ENCODE measurements around the gene RING1. TPM values are rescaled to one million over a fixed set of nuclear protein-coding genes. Genes with fewer than 3 reads are reported as not detected.

RING1 gene
- total RNA-seq, 1 donor from 2014 or later = 13.7 TPM

DNA sequence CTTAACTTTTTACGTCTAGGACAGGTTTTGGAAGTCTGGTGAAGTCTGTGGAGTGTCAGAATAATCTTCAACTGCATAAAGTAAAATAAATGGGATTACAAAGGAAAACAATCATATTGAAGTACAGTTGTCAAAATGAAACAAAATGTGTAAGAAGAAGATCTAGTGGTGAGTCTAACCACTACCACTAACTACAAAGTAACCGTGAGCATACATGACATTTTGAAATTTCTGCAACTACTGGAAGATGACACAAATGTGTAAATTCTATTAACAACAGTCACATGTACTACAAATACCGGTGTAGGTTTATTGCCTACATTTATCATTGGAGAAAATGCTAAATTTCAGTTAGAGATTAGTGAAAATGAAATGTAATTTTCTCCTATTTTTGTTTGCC, 33.7 kb downstream of the RING1 start:
- no peak for DNase-seq (ENCODE audit: low spot score)

DNA sequence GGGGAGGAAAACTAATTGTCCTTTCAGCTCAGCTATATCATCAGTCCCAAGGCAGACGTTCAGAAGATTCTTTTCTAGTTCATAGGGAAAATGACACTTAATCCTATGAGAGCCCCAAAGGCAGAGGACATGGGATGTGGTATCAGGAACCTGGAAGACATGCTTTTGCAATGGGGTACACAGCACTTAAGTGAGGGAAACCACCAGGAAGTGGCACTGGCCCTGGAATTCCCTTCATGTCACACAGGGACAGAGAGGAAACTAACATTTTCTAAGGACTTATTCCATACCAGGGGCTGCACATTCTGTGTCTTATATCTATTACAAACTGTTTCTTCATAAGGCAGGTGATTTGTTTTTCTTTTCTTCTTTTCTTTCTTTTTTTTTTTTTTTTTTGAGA, 35.2 kb downstream of the RING1 start:
- DNase-seq (ENCODE audit: low spot score) = no peak

DNA sequence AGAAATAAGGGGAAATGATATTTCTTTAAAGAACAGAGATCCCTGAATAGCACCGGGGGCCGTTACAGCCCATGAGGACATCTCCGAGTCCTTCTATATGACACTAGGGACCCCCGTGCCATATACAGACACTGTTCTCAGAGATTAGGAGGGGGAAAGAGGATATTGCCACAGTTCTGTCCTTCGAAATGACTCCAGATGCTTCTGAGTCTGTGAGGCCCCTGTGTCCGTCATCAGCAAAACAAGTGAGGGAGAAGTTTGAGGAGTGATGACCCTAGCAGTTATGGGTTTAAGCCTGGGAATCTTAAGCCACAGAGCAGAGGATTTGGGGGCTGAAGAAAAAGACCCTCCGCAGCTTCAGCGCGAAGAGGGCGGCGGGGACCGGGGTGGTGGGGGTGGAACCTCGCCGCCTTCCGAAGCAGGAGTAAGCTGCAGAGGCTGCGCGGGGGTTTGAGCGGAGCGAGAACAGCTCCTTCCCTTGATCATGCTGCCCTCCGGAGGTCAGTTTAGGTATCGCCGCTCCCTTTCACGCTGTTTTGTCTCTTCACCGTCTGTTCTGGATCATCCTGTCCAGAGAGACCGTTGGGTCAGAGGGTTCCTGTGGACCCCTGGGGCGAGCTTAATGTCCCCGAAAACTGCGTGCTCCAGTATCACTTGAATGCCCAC, 39.8 kb downstream of the RING1 start:
- peak; percentile 90 for DNase-seq (ENCODE audit: low spot score)

- no peak for DNase-seq (ENCODE audit: low spot score)
These were observed 40.3 kb downstream of the RING1 start for GRCh38 chr6:33248643-33248931.

DNA sequence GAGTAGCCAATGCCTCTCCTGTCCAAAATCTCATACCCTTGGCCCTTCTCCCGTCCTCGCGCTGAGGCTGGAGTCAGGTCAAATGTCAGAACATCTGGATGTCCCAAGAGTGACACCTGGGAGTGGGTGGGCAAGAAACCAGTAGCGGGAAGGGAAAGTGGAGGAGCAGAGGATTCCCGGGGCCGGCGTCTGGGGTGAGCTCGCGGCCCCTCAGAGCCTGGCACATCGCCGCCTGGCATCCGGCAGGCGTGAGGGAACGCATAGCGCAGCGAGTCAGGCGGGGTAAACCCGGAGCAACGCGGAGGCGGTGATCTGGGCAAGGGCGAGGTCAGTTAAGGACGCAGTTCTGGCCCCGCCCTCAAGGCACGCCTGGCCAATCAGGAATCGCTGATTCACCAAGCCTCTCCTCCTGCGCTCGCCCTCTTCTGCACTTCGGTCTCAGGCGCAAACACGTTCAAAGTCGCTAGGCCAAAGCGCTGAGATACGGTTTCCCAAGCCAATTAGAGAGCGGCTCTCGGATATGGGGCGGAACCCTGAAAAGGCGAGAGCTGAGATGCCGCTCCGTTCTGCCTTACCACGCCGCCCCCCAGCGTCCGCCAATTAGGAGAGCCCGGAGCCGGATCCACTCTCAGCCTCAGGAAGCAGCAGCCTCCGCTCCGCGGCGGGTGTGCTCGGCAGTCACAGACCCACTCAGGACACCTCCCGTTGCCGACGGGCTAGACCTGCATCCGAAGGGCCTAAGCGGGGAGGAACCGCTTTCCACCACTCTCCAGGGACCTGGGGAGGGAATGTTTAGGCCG, 40.8 kb downstream of the RING1 start:
- DNase-seq (ENCODE audit: low spot score) = peak; percentile 100

DNA sequence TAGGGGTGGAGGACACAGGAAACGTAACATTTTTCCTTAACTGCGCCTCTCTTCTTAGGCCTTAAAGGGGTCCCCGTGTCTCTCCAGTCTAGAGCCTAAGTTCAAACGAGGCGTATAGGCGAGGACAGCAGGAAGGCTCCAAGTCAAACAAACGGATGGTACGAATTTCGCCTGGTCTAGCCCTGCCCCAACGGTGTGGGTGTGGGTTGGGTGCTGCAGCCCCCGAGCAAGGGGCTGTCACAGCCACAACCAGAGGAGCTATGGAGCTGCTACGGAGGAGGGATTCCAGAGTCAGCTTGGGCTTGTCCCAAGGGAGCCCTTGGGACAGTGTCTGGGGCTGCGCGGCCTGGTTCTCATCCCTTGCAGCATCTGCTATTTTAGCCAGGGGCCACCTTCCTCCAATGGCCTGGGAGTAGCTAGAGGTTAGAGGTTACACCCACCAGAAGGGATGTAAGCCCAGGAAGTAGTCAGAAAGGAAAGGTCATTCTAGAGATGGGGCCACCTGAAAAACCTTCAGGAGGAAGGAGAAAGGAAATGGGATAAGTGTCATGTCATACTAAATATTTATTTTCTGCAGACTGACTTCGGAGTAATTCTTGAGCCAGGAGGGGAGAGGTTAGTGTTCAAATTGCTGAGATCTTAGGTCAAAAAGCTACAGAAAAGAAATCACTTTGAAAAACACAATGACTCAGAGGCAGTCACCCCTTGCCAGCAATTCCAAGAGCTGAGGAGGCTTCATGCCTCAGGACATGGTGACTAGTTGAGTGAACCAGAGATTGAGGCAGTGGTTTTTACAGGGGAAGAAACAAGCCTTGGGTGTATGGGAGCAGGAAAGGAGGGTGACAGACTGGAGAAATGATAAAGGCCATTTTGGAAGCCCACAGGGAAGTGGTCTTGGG, 41.7 kb downstream of the RING1 start:
- DNase-seq (ENCODE audit: low spot score) = no peak

- no peak for DNase-seq (ENCODE audit: low spot score)
These were observed 42.4 kb downstream of the RING1 start for GRCh38 chr6:33250731-33251130.

DNA sequence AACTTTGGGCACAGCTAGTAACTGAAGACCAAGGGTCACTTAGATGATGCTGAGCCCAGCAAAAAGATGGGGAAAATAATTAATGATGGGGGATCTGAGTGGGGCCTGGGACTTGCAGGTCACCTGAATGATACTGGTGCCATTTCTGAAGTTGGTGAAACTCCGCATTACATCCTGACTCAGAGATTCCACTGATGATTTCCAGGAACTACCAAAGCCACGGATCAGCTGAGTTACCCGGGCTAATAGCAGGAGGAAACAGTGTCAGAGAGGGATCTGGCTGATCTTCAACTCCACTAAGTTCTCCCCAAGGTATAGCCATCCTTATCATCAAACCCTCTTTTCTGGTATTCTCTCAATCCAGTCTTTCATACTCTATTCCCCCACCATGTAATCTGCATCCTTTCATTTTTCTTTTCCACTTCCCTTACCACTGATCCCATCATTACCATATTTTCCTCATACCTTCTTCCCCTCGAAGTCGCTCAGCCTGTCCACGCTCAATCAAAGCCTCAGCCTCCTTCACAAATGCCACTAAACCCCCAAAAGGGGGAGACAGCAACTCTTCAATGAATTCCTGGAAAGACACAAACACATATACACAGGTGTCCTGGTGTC, 43.2 kb downstream of the RING1 start:
- no peak for DNase-seq (ENCODE audit: low spot score)

DNA sequence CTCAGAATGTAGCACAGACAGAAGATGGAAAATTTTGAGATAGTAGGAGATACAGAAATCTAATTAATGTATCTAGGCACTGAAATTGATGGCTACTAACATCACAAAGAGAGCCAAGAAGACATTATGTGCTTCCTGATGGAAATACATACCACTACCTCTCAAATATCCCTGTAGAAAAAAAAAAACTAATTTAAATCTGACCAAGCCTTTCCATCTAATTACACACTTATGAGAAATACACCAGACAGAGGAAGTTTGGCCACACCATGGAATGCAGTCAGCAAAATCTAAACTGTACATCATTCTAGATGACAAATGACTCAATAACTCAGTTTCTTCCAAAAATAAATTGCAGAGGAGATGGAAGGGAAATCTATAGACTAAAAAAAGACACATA, 44.5 kb downstream of the RING1 start:
- DNase-seq (ENCODE audit: low spot score) = no peak

GRCh38 chr6:33254591-33254990, 46.3 kb downstream of the RING1 start:
- DNase-seq (ENCODE audit: low spot score) = no peak

GRCh38 chr6:33259032-33259431, 50.7 kb downstream of the RING1 start:
- no peak for DNase-seq (ENCODE audit: low spot score)

Other genes with a start within 250 kb of the RING1 start
- 73.7 TPM for gene BRD2, start 239.9 kb upstream of the RING1 start, total RNA-seq (ENCODE audit: insufficient read depth, low replicate concordance)
- 0.72 TPM for gene HLA-DOA, start 198.9 kb upstream of the RING1 start, total RNA-seq (ENCODE audit: insufficient read depth, low replicate concordance)
- 24.8 TPM for gene HLA-DPA1, start 134.9 kb upstream of the RING1 start, total RNA-seq (ENCODE audit: insufficient read depth, low replicate concordance)
- gene HLA-DPB1, start 132.5 kb upstream of the RING1 start, total RNA-seq (ENCODE audit: insufficient read depth, low replicate concordance) = 1.7 TPM
- 0.72 TPM for gene COL11A2, start 16.0 kb upstream of the RING1 start, total RNA-seq (ENCODE audit: insufficient read depth, low replicate concordance)
- 19.0 TPM for gene RXRB, start 7.8 kb upstream of the RING1 start, total RNA-seq (ENCODE audit: insufficient read depth, low replicate concordance)
- 78.0 TPM for gene SLC39A7, start 7.6 kb upstream of the RING1 start, total RNA-seq (ENCODE audit: insufficient read depth, low replicate concordance)
- 9.6 TPM for gene HSD17B8, start 3.8 kb upstream of the RING1 start, total RNA-seq (ENCODE audit: insufficient read depth, low replicate concordance)
- 33.7 TPM for gene VPS52, start 63.4 kb downstream of the RING1 start, total RNA-seq (ENCODE audit: insufficient read depth, low replicate concordance)
- 2,699 TPM for gene RPS18, start 63.6 kb downstream of the RING1 start, total RNA-seq (ENCODE audit: insufficient read depth, low replicate concordance)
- gene B3GALT4, start 68.6 kb downstream of the RING1 start, total RNA-seq (ENCODE audit: insufficient read depth, low replicate concordance) = 7.7 TPM
- 45.0 TPM for gene WDR46, start 80.7 kb downstream of the RING1 start, total RNA-seq (ENCODE audit: insufficient read depth, low replicate concordance)
- 10.1 TPM for gene PFDN6, start 81.1 kb downstream of the RING1 start, total RNA-seq (ENCODE audit: insufficient read depth, low replicate concordance)
- gene RGL2, start 90.4 kb downstream of the RING1 start, total RNA-seq (ENCODE audit: insufficient read depth, low replicate concordance) = 15.4 TPM
- gene TAPBP, start 105.6 kb downstream of the RING1 start, total RNA-seq (ENCODE audit: insufficient read depth, low replicate concordance) = 29.4 TPM
- gene ZBTB22, start 109.2 kb downstream of the RING1 start, total RNA-seq (ENCODE audit: insufficient read depth, low replicate concordance) = 14.0 TPM
- gene DAXX, start 114.5 kb downstream of the RING1 start, total RNA-seq (ENCODE audit: insufficient read depth, low replicate concordance) = 14.0 TPM
- gene KIFC1, start 183.3 kb downstream of the RING1 start, total RNA-seq (ENCODE audit: insufficient read depth, low replicate concordance) = 7.5 TPM
- gene PHF1, start 202.5 kb downstream of the RING1 start, total RNA-seq (ENCODE audit: insufficient read depth, low replicate concordance) = 17.3 TPM
- gene CUTA, start 209.6 kb downstream of the RING1 start, total RNA-seq (ENCODE audit: insufficient read depth, low replicate concordance) = 55.4 TPM
- gene SYNGAP1, start 211.6 kb downstream of the RING1 start, total RNA-seq (ENCODE audit: insufficient read depth, low replicate concordance) = 7.5 TPM
- gene ZBTB9, start 246.1 kb downstream of the RING1 start, total RNA-seq (ENCODE audit: insufficient read depth, low replicate concordance) = 10.4 TPM